ENCODE measurements around the gene BAZ1A.

Gene BAZ1A

GRCh38 chr14:34810028-34810427 lies 65.1 kb downstream of the BAZ1A start:
- TF ChIP-seq POLR2AphosphoS5 (IDR thresholded peaks at IDR 0.05; ENCODE audit: low read depth, low read length) (no peak), TAF1 (IDR thresholded peaks at IDR 0.05; ENCODE audit: borderline replicate concordance, insufficient read depth, low read length) (no peak), SIN3A (IDR thresholded peaks at IDR 0.05; ENCODE audit: borderline replicate concordance, insufficient read depth, low read length) (no peak), REST (IDR thresholded peaks at IDR 0.05; ENCODE audit: insufficient read depth in 1 of 2, low read depth in 2 of 2, low read length in 2 of 2) (no peak), FOXP2 (optimal IDR thresholded peaks at IDR 0.05; ENCODE audit: borderline replicate concordance, extremely low read depth, extremely low read length, insufficient read depth) (no peak)

- TF ChIP-seq SIN3A (IDR thresholded peaks at IDR 0.05; ENCODE audit: borderline replicate concordance, insufficient read depth, low read length) (no peak), POLR2AphosphoS5 (IDR thresholded peaks at IDR 0.05; ENCODE audit: low read depth, low read length) (no peak), FOXP2 (optimal IDR thresholded peaks at IDR 0.05; ENCODE audit: borderline replicate concordance, extremely low read depth, extremely low read length, insufficient read depth) (no peak), TAF1 (IDR thresholded peaks at IDR 0.05; ENCODE audit: borderline replicate concordance, insufficient read depth, low read length) (no peak), REST (IDR thresholded peaks at IDR 0.05; ENCODE audit: insufficient read depth in 1 of 2, low read depth in 2 of 2, low read length in 2 of 2) (no peak)
These were observed 68.9 kb downstream of the BAZ1A start for GRCh38 chr14:34806257-34806656.

- TF ChIP-seq FOXP2 (optimal IDR thresholded peaks at IDR 0.05; ENCODE audit: borderline replicate concordance, extremely low read depth, extremely low read length, insufficient read depth) (no peak), POLR2AphosphoS5 (IDR thresholded peaks at IDR 0.05; ENCODE audit: low read depth, low read length) (no peak), TAF1 (IDR thresholded peaks at IDR 0.05; ENCODE audit: borderline replicate concordance, insufficient read depth, low read length) (no peak), SIN3A (IDR thresholded peaks at IDR 0.05; ENCODE audit: borderline replicate concordance, insufficient read depth, low read length) (no peak), REST (IDR thresholded peaks at IDR 0.05; ENCODE audit: insufficient read depth in 1 of 2, low read depth in 2 of 2, low read length in 2 of 2) (no peak)
These were observed 70.2 kb downstream of the BAZ1A start for GRCh38 chr14:34804933-34805332.

- TF ChIP-seq FOXP2 (optimal IDR thresholded peaks at IDR 0.05; ENCODE audit: borderline replicate concordance, extremely low read depth, extremely low read length, insufficient read depth) (no peak), TAF1 (IDR thresholded peaks at IDR 0.05; ENCODE audit: borderline replicate concordance, insufficient read depth, low read length) (no peak), POLR2AphosphoS5 (IDR thresholded peaks at IDR 0.05; ENCODE audit: low read depth, low read length) (no peak), SIN3A (IDR thresholded peaks at IDR 0.05; ENCODE audit: borderline replicate concordance, insufficient read depth, low read length) (no peak), REST (IDR thresholded peaks at IDR 0.05; ENCODE audit: insufficient read depth in 1 of 2, low read depth in 2 of 2, low read length in 2 of 2) (no peak)
These were observed 77.2 kb downstream of the BAZ1A start for GRCh38 chr14:34797747-34798583.
